GM21737 (cell line): ENCODE data around the gene PTPRM.

Source experiments
- ATAC-seq: cut with Tn5 transposase; IDR thresholded peaks from one replicate; pipeline ENCODE4 v1.9.1; 2021; ENCODE audit warnings: mild to moderate bottlenecking, moderate library complexity; ENCODE audit not compliant: unreplicated experiment

Gene PTPRM

DNA sequence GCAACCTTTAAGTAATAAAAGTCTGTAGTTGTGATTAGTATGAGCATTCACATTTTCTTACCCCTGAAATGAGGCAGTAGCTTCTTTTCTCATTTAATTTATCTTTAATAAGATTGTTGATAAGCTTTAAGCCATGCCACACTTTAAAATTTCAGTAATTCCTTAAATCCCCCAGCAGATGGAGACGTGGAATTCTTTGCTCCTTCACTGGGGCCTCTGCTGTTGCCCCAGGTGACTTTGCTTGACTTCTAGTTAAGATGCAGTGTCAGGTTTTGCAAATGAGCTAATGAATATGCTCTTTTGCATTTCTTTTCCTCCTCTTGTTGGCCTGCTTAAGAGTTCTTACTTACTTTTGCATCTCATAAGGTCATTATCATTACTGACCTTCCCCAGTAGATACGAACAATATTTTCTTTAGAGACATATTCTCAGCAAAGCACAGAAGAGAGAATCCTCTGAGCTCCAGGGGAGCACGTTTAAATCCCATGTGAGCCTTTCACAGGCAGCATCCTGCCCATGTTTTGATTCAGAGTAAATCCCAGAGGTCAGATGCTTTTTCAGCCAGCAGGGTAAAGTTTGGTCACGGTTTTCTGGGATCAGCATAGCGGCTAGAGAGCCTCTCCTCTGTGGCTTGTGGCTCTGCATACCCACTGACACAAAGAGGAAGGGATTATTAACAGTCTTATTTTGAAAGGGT is 222.9 kb downstream of the PTPRM start:
- no peak for ATAC-seq

DNA sequence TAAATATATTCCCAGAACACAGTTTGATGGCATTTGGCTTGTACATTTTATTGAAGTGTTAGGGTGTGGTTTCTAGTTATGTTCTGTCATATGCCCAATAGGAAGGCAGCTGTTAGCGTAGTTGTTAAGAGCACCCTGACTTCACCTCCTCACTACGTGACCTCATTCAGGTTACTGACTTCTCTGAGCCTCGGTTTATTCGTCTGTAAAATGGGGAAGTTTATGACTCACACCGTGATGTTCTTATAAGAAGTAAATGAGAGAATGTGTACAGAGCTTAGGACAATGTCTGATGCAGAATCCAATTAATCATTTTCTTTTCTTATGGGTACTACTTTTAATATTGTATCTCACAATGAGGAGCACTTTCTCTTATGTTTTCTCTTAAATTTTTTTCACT is 226.0 kb downstream of the PTPRM start:
- no peak for ATAC-seq

DNA sequence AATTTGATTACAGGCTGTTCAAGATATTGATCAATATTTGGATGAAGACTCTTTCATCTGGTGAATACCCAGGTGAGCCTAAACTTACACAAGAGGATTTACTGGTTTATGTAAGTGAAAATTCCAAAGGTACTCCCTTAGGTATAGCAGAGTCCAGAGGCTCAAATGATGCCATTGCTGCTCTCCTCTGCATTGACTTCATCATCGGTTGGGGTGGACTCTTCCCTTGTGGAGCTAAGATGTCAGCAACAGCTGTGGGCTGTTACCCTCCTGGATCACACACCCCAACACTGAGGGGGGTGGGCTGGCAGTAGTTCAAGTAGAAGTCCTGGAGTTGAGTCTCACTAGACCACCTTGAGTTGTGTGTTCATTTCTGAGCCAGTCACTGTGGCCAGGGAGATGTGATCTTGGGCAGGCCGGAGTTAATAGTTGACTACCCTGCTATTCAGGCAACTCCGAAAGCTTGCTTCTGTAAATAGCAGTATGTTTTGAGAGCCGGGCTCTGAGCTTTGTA is 236.9 kb downstream of the PTPRM start:
- ATAC-seq: no peak

- ATAC-seq: no peak
These were observed 238.0 kb downstream of the PTPRM start for GRCh38 chr18:7805096-7805495.

DNA sequence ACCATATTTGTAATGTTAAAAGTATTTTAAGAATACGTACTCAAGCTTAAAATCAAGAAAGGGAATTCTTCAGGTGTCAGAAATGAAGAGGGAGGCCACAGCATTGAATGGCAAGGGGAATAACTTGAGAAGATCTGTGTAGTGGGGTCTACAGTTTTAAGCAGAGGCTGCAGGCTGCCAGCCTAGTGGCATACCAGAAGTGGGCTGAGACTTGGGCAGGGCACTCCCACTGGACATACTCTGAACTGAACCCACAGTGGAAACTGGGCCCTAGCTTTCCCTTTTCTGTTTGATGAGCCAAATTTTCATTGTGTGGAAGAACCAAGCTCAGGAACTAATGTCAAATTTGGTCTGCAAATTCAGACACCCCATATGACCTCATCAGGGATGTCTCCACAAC is 238.8 kb downstream of the PTPRM start:
- no peak for ATAC-seq

GRCh38 chr18:7807936-7808453 is 240.9 kb downstream of the PTPRM start:
- ATAC-seq: no peak

GRCh38 chr18:7808992-7809391 is 241.9 kb downstream of the PTPRM start:
- no peak for ATAC-seq

- ATAC-seq: no peak
These were observed 242.3 kb downstream of the PTPRM start for GRCh38 chr18:7809455-7809854.

DNA sequence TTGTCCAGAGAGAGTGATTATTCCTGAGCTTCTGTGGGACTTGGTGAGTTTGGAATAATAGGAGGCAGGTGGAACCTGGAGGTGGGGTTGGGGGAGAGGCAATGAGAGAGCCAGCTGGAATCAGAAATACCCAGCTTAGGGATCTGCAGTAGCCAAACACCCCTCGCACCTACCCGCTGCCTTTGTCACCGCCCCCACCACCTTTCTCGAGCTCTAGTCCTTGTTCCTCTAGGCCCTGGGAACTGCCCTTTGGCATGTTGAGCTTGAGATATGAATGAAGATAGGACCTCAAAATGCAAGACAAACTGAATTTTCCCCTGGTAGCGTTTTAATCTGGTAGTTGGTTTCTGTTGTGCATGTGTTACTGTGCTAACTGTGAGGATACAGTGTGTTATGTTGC is 242.9 kb downstream of the PTPRM start:
- ATAC-seq: no peak

DNA sequence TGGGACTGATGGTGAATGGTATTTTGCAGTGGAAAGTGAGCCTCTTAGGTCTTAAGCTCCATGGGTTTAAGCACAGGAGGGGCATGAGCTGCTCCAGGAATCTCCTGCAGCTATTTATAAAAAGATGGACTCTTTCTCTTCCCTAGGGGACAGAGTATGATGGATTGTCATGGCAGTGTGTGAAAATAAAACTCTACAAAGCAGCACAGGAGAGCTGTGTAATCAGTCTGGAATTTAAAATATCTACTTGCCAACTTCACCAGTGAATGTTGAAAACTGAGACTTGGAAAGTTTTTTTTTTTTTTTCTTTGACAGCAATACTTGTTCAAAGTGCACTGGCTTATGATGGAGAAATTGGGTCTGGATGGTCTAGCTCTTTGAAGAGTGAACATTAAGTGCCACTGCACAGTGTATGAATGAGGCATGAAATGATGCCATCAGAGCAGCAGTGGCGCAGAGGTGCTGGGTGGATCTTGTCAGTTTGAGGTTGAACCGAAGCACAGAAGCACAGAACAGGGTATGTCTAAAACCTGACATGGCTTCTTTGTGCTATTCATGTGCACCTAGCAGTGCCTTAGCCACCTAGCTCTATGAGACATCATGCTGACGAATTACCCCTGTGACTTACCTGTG is 245.4 kb downstream of the PTPRM start:
- ATAC-seq: no peak

DNA sequence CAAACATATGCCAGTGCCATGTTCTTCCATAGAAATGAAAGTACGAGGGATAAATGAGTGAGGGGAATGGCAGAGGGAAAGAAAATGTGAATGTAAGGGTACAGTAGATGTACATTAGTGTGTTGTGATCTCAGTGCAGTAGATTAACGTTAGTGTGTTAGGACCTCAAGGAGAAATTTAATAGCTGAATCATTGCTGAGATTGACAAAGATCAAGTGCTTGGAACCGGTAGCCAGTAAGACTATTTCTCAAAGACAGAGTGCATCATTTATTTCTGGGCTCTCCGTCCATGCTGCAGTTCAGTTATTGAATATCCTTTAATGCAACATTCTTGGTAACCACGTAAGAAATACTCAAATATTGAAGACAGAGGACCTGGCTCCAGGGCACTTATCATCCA is 246.0 kb downstream of the PTPRM start:
- ATAC-seq: no peak

DNA sequence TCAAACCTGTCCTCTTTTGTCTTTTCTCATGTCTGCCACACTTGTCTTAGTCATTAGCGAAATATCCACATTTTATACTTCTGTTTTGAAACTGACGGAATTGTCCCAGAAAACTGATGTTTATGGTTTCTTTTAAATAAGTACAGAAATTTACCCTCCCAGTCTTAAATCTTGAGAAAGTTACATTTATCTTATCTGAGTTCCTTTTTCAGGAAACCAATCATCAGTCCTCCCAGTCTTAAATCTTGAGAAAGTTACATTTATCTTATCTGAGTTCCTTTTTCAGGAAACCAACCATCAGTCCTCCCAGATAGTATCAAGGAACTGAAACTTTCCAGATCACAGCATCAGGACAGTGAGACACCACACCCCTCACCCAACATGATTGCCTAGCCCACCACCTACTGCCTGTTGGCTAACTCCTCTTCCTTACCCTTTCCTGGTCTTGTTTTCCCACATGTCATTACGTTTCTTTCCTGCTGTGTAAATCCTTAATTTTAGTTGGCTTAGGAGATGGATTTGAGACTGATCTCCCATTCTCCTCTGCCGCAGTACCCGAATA is 247.7 kb downstream of the PTPRM start:
- ATAC-seq: no peak

DNA sequence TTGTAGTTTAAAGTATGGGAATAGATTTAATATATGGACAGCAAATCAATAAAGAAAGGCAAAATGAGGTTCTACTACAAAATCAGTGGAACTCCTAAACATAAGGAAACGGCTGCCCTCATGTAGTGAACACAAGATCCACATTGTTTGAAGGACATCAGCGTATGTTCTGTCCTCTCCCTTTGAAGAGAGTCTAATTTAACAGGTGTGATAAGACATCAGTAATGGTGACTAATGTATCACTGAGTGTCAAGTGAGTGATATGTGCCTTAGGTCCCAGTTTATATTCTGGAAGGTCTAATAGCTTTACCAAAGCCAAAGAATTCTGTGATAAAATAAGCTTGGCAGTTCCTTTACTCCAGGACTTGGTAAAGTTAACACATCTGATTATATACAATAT is 248.7 kb downstream of the PTPRM start:
- no peak for ATAC-seq

DNA sequence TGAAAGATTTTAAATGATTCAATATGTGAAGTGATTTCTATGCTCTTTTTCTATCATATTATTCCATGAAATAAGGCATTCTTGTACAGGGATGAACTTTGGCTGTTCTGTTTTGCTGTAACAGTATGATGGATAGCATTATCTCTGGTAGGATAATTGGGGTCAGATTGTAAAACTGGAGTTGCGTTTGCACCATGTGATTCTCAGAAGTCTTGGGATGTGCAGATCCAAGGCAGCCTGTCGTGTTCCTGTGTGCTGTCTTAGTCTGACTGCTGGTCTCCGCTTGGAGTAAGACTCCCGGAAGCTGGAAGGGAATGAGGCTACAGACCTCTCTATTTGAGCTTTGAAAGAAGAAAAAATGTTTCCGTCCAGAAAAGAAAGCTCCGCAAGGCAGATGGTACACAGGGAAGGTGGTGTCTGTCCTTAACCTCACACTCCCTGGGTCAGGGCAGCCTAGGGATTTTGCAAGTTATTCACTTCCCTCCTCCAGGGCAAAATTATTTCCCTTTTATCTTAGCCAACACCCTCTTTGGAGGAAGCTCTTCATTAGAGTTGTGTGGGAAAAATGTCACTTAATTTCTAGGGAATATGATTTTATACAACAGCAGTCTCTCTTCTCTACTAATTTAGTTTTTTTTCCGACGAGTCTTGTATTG is 250.6 kb downstream of the PTPRM start:
- ATAC-seq: no peak

DNA sequence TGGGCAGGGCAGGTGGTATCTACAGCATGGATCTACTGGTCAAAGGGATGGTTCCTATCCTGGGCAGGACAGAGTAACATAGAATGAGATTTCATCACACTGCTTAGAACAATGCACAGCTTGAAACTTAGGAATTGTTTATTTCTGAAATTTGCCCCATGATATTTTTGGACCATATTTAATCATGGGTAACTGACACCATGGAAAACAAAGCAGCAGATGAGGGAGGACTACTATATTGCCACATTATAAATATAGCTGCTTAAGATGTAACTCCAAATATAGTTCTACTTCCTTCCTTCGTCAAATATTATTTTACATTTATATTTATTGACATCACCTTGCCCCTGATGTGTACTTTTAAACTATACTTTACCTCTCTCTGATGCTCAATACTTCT is 254.7 kb downstream of the PTPRM start:
- ATAC-seq: no peak

DNA sequence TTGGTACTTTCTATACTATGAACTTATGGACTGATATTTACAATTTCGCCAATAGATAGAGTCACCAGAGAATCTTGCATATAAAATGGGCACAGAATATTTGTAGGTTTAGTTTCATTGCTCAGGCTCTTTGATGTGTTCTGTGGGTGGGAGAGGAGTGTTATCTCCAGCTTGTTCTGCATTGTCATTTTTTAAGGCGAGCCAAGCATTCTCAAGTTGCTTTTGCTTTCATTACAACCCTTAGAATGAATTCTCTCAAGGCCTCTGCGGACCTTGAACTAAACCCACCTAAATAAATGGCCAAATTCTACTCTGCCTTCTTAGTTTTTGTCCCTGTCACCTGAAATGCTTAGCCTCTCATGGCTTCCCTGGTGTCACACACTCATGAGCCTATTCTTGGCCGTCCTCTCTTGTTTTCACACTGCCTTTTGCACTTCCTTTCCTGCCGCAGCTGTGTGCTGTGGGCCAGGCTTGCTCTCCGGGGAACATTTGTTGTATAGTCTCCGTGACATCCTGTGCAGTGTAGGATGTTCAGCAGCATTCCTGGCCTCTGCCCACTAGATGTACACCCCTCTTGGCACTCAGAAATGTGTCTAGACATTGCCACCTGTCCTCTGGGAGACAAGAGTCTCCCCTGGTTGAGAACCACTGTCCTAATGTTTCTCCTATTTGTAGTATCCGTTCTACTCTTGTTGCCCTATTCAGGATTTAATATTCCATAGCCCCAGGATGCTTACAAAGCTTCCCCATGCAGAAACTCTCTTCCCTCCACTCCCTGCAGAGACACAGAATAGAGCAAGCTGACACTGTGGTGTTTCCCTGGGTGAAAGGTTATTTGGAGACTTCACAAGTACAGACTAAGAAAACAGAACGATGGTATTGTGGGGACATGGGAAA is 255.6 kb downstream of the PTPRM start:
- no peak for ATAC-seq

GRCh38 chr18:7824970-7825369 is 257.9 kb downstream of the PTPRM start:
- ATAC-seq: no peak

DNA sequence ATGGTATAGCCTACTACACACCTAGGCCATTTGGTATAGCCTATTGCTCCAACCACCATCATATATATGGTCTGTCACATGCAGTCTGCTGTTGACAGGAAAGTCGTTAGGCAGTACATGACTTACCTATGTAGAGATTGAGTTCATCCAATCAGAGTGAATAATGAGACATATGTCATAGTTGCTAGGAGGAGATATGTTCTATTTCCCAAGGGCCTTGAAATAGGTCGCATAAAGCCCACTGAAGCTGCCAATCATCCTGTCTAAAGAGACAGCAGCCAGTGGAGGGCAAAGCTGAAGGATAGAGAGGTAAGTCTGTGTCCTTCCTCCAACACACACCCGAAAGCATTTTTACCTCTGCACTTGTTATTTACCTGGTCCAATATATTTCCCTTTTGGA is 263.4 kb downstream of the PTPRM start:
- ATAC-seq: no peak

DNA sequence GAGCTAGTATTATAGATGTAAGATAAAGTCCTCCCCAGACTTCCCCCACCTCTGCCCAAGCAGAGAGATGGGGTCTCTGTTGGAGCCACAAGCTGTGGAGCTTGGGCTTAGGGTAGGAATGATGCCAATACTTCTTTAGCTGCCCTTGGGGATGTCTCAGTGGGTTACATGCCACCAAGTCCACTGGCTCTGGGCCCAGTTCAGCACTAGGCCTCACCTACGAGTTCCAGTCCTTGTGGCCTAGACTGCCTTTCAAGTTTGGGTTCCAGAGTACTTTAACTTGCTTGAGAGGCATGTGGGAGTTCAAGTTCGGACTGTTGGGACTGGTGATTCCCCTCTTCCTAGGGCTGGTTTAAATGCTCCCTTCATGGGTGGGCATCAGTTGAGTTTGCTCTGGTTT is 272.4 kb downstream of the PTPRM start:
- no peak for ATAC-seq

DNA sequence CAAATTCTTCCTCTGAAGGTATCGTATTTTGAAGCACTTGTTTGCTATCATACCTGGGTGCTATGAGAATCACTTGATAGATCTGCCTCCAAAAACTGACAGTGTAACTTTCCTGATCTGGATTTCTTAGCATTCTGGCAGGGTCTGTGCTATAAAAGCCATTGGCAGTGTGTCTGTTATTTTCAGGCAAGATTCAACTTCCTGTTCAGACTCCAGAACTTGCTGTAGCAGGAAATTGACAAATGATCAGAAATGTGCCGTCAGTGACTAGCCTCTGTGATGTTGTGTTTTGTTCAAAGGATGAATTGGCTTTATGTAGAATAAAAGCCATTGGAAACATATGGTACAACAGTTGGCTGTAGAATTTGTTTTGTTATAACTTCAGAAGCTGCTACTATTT is 273.3 kb downstream of the PTPRM start:
- no peak for ATAC-seq

- no peak for ATAC-seq
These were observed 276.9 kb downstream of the PTPRM start for GRCh38 chr18:7844017-7844416.
